CD8-positive, alpha-beta memory T cell (primary cell): ENCODE measurements around the gene CASZ1. TPM values are rescaled to one million over a fixed set of nuclear protein-coding genes. Genes with fewer than 3 reads are reported as not detected.

Experiments used
- CTCF ChIA-PET: fragments of 350-600 bp; sonication (Branson Sonifier 250); formaldehyde crosslinking; loops from one replicate; lab custom pipeline; 2021; ENCODE audit warnings: antibody characterized with exemption; lab: Charles Lee
- POLR2A ChIA-PET: fragments of 350-600 bp; sonication (Branson Sonifier 250); formaldehyde crosslinking; loops from one replicate; lab custom pipeline; 2021; ENCODE audit warnings: antibody characterized with exemption; lab: Charles Lee
- DNase-seq, 5 donors: peaks; one replicate each; pipeline versions ENCODE4 v3.0.0 to v3.0.0-alpha.2; 2020 to 2022; ENCODE audit warnings: mixed read lengths in 1 of 5
- H3K27ac ChIP-seq: one replicate; pipeline ENCODE4 v1.7.0; 2013; ENCODE audit warnings: low read depth, mild to moderate bottlenecking, low read length, moderate library complexity
- H3K27me3 ChIP-seq: 2 replicates; pipeline ENCODE4 v1.7.0; 2013; ENCODE audit warnings: low read length, mild to moderate bottlenecking; ENCODE audit not compliant: insufficient read depth, poor library complexity, severe bottlenecking
- H3K36me3 ChIP-seq: 2 replicates; pipeline ENCODE4 v1.7.0; 2013; ENCODE audit warnings: mild to moderate bottlenecking, low read length, moderate library complexity; ENCODE audit not compliant: insufficient read depth
- H3K4me1 ChIP-seq: 2 replicates; pipeline ENCODE4 v1.7.0; 2013; ENCODE audit warnings: mild to moderate bottlenecking, low read length, moderate library complexity; ENCODE audit not compliant: insufficient read depth
- H3K4me3 ChIP-seq: 2 replicates; pipeline ENCODE4 v1.7.0; 2013; ENCODE audit warnings: mild to moderate bottlenecking, low read length
- H3K9me3 ChIP-seq: 2 replicates; pipeline ENCODE4 v1.7.0; 2013; ENCODE audit warnings: mild to moderate bottlenecking, low read length
- H3K27ac Mint-ChIP-seq, 8 donors: one replicate each; pipeline ENCODE4 v1.8.0; 2020 to 2021; ENCODE audit warnings: mixed read lengths in 8 of 8, mild to moderate bottlenecking in 6 of 8, inconsistent platforms in 3 of 8, moderate library complexity in 3 of 8
- H3K27me3 Mint-ChIP-seq, 2 donors: one replicate each; pipeline ENCODE4 v1.8.0; 2020 to 2021; ENCODE audit warnings: mixed read lengths in 2 of 2, mild to moderate bottlenecking in 1 of 2, moderate library complexity in 1 of 2
- H3K36me3 Mint-ChIP-seq, 3 donors: one replicate each; pipeline ENCODE4 v1.8.0; 2020 to 2021; ENCODE audit warnings: mixed read lengths in 3 of 3, inconsistent platforms in 1 of 3, mild to moderate bottlenecking in 1 of 3
- H3K4me1 Mint-ChIP-seq, 3 donors: one replicate each; pipeline ENCODE4 v1.8.0; 2020 to 2021; ENCODE audit warnings: mixed read lengths in 3 of 3, inconsistent platforms in 1 of 3, mild to moderate bottlenecking in 1 of 3
- H3K4me3 Mint-ChIP-seq, 7 donors: one replicate each; pipeline ENCODE4 v1.8.0; 2020 to 2021; ENCODE audit warnings: mixed read lengths in 7 of 7, mild to moderate bottlenecking in 6 of 7, moderate library complexity in 4 of 7, inconsistent platforms in 2 of 7
- H3K9me3 Mint-ChIP-seq, 5 donors: one replicate each; pipeline ENCODE4 v1.8.0; 2020 to 2022; ENCODE audit warnings: mixed read lengths in 5 of 5, mild to moderate bottlenecking in 3 of 5, moderate library complexity in 2 of 5, inconsistent platforms in 1 of 5
- polyA plus RNA-seq: library from polyadenylated mRNA; unstranded; fragments of 300-500 nt; fragmentation: Illumina TruSeq; gene quantifications from one replicate; pipeline ENCODE4 v1.2.3, GENCODE V29; 2021
- total RNA-seq, 2 experiments: library from RNA; stranded (reverse); gene quantifications; one replicate each; pipeline ENCODE4 v1.2.3, GENCODE V29; 2021

Gene CASZ1
- total and polyA plus RNA-seq, 3 experiments from 2014 or later, result 2.2 to 10.5 (median 9.9) TPM

- Mint-ChIP-seq H3K4me1 (no peaks in the 10 kb centered on the region), H3K27ac (no peak overlapping the region), H3K27me3 (peaks cover 9 to 39% of the 10 kb centered on the region in 2 donors), H3K9me3 (no peaks in the 10 kb centered on the region), H3K4me3 (no peak overlapping the region), H3K36me3 (no peaks in the 10 kb centered on the region)
- H3K27ac ChIP-seq, result no peak overlapping the region
- ChIA-PET POLR2A (no interaction called here), CTCF (no interaction called here)
- DNase-seq, result no peak
- no peaks in the 10 kb centered on the region for H3K9me3 ChIP-seq
- H3K4me3 ChIP-seq, result no peak overlapping the region
- H3K27me3 ChIP-seq, result peaks cover 17% of the 10 kb centered on the region
- H3K36me3 ChIP-seq, result no peaks in the 10 kb centered on the region
- no peaks in the 10 kb centered on the region for H3K4me1 ChIP-seq
These were observed 9.2 kb downstream of the CASZ1 start for GRCh38 chr1:10787286-10787685.

- Histone ChIP-seq H3K9me3 (no peaks in the 10 kb centered on the region), H3K27me3 (peaks cover 11% of the 10 kb centered on the region), H3K4me1 (no peaks in the 10 kb centered on the region), H3K27ac (no peak overlapping the region), H3K36me3 (no peaks in the 10 kb centered on the region), H3K4me3 (no peak overlapping the region)
- ChIA-PET POLR2A (no interaction called here), CTCF (no interaction called here)
- Mint-ChIP-seq H3K36me3 (no peaks in the 10 kb centered on the region), H3K27me3 (peaks cover 9 to 41% of the 10 kb centered on the region in 2 donors), H3K27ac (no peak overlapping the region), H3K4me1 (no peaks in the 10 kb centered on the region), H3K4me3 (no peak overlapping the region), H3K9me3 (no peaks in the 10 kb centered on the region)
- DNase-seq, result no peak
These were observed 10.5 kb downstream of the CASZ1 start for GRCh38 chr1:10785728-10786638.

- no peak overlapping the region for H3K27ac Mint-ChIP-seq
- Histone ChIP-seq H3K4me1 (no peaks in the 10 kb centered on the region), H3K27me3 (peaks cover 8% of the 10 kb centered on the region), H3K36me3 (no peaks in the 10 kb centered on the region), H3K27ac (no peak overlapping the region), H3K4me3 (no peak overlapping the region), H3K9me3 (no peaks in the 10 kb centered on the region)
- POLR2A ChIA-PET, result no interaction called here
- peaks cover 9 to 44% of the 10 kb centered on the region in 2 donors for H3K27me3 Mint-ChIP-seq
- H3K4me3 Mint-ChIP-seq, result peak overlapping the region in 1 of 7 donors; percentile 40
- no peaks in the 10 kb centered on the region for H3K4me1 Mint-ChIP-seq
- H3K9me3 Mint-ChIP-seq, result no peaks in the 10 kb centered on the region
- CTCF ChIA-PET, result no interaction called here
- no peaks in the 10 kb centered on the region for H3K36me3 Mint-ChIP-seq
- DNase-seq, result no peak
These were observed 11.3 kb downstream of the CASZ1 start for GRCh38 chr1:10784998-10785727.

- H3K4me3 ChIP-seq, result no peak overlapping the region
- H3K4me1 Mint-ChIP-seq, result no peaks in the 10 kb centered on the region
- no peaks in the 10 kb centered on the region for H3K27me3 ChIP-seq
- no peaks in the 10 kb centered on the region for H3K4me1 ChIP-seq
- no peaks in the 10 kb centered on the region for H3K9me3 ChIP-seq
- no peak overlapping the region for H3K4me3 Mint-ChIP-seq
- no peaks in the 10 kb centered on the region for H3K9me3 Mint-ChIP-seq
- no peak for DNase-seq
- H3K27ac Mint-ChIP-seq, result no peak overlapping the region
- ChIA-PET POLR2A (no interaction called here), CTCF (no interaction called here)
- H3K36me3 Mint-ChIP-seq, result no peaks in the 10 kb centered on the region
- no peak overlapping the region for H3K27ac ChIP-seq
- H3K27me3 Mint-ChIP-seq, result peaks cover 8 to 33% of the 10 kb centered on the region in 2 donors
- no peaks in the 10 kb centered on the region for H3K36me3 ChIP-seq
These were observed 13.8 kb downstream of the CASZ1 start for GRCh38 chr1:10782491-10783244.

- Histone ChIP-seq H3K36me3 (no peaks in the 10 kb centered on the region), H3K4me3 (no peak overlapping the region), H3K9me3 (no peaks in the 10 kb centered on the region), H3K27me3 (no peaks in the 10 kb centered on the region), H3K4me1 (no peaks in the 10 kb centered on the region), H3K27ac (no peak overlapping the region)
- no peaks in the 10 kb centered on the region for H3K9me3 Mint-ChIP-seq
- CTCF ChIA-PET, result no interaction called here
- POLR2A ChIA-PET, result no interaction called here
- H3K27me3 Mint-ChIP-seq, result peaks cover 4 to 20% of the 10 kb centered on the region in 2 donors
- H3K4me1 Mint-ChIP-seq, result no peaks in the 10 kb centered on the region
- DNase-seq, result no peak
- no peak overlapping the region for H3K27ac Mint-ChIP-seq
- no peak overlapping the region for H3K4me3 Mint-ChIP-seq
- no peaks in the 10 kb centered on the region for H3K36me3 Mint-ChIP-seq
These were observed 15.3 kb downstream of the CASZ1 start for GRCh38 chr1:10781137-10781536.

- POLR2A ChIA-PET, result no interaction called here
These were observed 16.6 kb downstream of the CASZ1 start for GRCh38 chr1:10779841-10780240.

GRCh38 chr1:10779201-10779600 is 17.2 kb downstream of the CASZ1 start:
- peaks cover 2 to 15% of the 10 kb centered on the region in 2 donors for H3K27me3 Mint-ChIP-seq
- ChIA-PET POLR2A (no interaction called here), CTCF (no interaction called here)
- H3K4me1 ChIP-seq, result no peaks in the 10 kb centered on the region
- no peaks in the 10 kb centered on the region for H3K9me3 Mint-ChIP-seq
- H3K27ac ChIP-seq, result no peak overlapping the region
- no peak overlapping the region for H3K4me3 Mint-ChIP-seq
- no peaks in the 10 kb centered on the region for H3K36me3 Mint-ChIP-seq
- DNase-seq, result no peak
- H3K27ac Mint-ChIP-seq, result no peak overlapping the region
- no peaks in the 10 kb centered on the region for H3K36me3 ChIP-seq
- H3K27me3 ChIP-seq, result no peaks in the 10 kb centered on the region
- no peaks in the 10 kb centered on the region for H3K4me1 Mint-ChIP-seq
- no peak overlapping the region for H3K4me3 ChIP-seq
- H3K9me3 ChIP-seq, result no peaks in the 10 kb centered on the region

More at GRCh38 chr1:10779841-10780240, 16.6 kb downstream of the CASZ1 start:
- Histone ChIP-seq H3K27ac (no peak overlapping the region), H3K36me3 (no peaks in the 10 kb centered on the region), H3K4me3 (no peak overlapping the region), H3K9me3 (no peaks in the 10 kb centered on the region), H3K27me3 (no peaks in the 10 kb centered on the region), H3K4me1 (no peaks in the 10 kb centered on the region)
- no peaks in the 10 kb centered on the region for H3K4me1 Mint-ChIP-seq
- no peaks in the 10 kb centered on the region for H3K36me3 Mint-ChIP-seq
- H3K9me3 Mint-ChIP-seq, result no peaks in the 10 kb centered on the region
- H3K4me3 Mint-ChIP-seq, result no peak overlapping the region
- DNase-seq, result no peak
- no peak overlapping the region for H3K27ac Mint-ChIP-seq
- CTCF ChIA-PET, result no interaction called here
- peaks cover 4 to 17% of the 10 kb centered on the region in 2 donors for H3K27me3 Mint-ChIP-seq

- Mint-ChIP-seq H3K4me1 (no peaks in the 10 kb centered on the region), H3K27ac (no peak overlapping the region), H3K27me3 (peaks cover 4 to 10% of the 10 kb centered on the region in 2 donors), H3K9me3 (no peaks in the 10 kb centered on the region), H3K4me3 (no peak overlapping the region), H3K36me3 (no peaks in the 10 kb centered on the region)
- Histone ChIP-seq H3K27me3 (no peaks in the 10 kb centered on the region), H3K9me3 (no peaks in the 10 kb centered on the region), H3K4me3 (no peak overlapping the region), H3K27ac (no peak overlapping the region), H3K36me3 (no peaks in the 10 kb centered on the region), H3K4me1 (no peaks in the 10 kb centered on the region)
- CTCF ChIA-PET, result no interaction called here
- no peak for DNase-seq
- POLR2A ChIA-PET, result no interaction called here
These were observed 17.8 kb downstream of the CASZ1 start for GRCh38 chr1:10778640-10779039.
